ENCODE measurements around the gene MBOAT2.

The MBOAT2 gene

GRCh38 chr2:9033385-9034168, 30.1 kb upstream of the MBOAT2 start:
- no peak overlapping the region for H3K4me2 ChIP-seq (ENCODE audit: low read length)
- no peaks in the 10 kb centered on the region for H3K9me2 ChIP-seq (replicated peaks; ENCODE audit: control insufficient read depth, low read length)
- H4K20me1 ChIP-seq (ENCODE audit: control insufficient read depth, insufficient read depth, low read depth, low read length): no peaks in the 10 kb centered on the region
- H3K4me3 ChIP-seq (ENCODE audit: low read length): no peak overlapping the region
- no peaks in the 10 kb centered on the region for H3K4me1 ChIP-seq (ENCODE audit: control insufficient read depth, low read length)
- no peak overlapping the region for H3K27ac ChIP-seq (ENCODE audit: low read depth, low read length)
- H3K79me2 ChIP-seq (ENCODE audit: control insufficient read depth, low read length): no peaks in the 10 kb centered on the region
- no peak for TF ChIP-seq EZH2phosphoT487 (IDR thresholded peaks at IDR 0.05; ENCODE audit: borderline replicate concordance, low read length)
- TF ChIP-seq, protein P1, sequence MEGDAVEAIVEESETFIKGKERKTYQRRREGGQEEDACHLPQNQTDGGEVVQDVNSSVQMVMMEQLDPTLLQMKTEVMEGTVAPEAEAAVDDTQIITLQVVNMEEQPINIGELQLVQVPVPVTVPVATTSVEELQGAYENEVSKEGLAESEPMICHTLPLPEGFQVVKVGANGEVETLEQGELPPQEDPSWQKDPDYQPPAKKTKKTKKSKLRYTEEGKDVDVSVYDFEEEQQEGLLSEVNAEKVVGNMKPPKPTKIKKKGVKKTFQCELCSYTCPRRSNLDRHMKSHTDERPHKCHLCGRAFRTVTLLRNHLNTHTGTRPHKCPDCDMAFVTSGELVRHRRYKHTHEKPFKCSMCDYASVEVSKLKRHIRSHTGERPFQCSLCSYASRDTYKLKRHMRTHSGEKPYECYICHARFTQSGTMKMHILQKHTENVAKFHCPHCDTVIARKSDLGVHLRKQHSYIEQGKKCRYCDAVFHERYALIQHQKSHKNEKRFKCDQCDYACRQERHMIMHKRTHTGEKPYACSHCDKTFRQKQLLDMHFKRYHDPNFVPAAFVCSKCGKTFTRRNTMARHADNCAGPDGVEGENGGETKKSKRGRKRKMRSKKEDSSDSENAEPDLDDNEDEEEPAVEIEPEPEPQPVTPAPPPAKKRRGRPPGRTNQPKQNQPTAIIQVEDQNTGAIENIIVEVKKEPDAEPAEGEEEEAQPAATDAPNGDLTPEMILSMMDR (IDR thresholded peaks at IDR 0.05; ENCODE audit: low read depth, low read length, poor library complexity, severe bottlenecking): no peak
- no peaks in the 10 kb centered on the region for H3F3A ChIP-seq (ENCODE audit: control insufficient read depth, insufficient read depth)
- peaks cover 19% of the 10 kb centered on the region for H3K27me3 ChIP-seq (ENCODE audit: control insufficient read depth, low read length)
- no peaks in the 10 kb centered on the region for H3K9me3 ChIP-seq (ENCODE audit: control insufficient read depth, insufficient read depth, low read length)
- no peaks in the 10 kb centered on the region for H3K36me3 ChIP-seq (ENCODE audit: control insufficient read depth, low read length)

- Histone ChIP-seq H3K36me3 (ENCODE audit: control insufficient read depth, low read length) (no peaks in the 10 kb centered on the region), H4K20me1 (ENCODE audit: control insufficient read depth, insufficient read depth, low read depth, low read length) (no peaks in the 10 kb centered on the region), H3K9me2 (replicated peaks; ENCODE audit: control insufficient read depth, low read length) (no peaks in the 10 kb centered on the region), H3K27me3 (ENCODE audit: control insufficient read depth, low read length) (peaks cover 19% of the 10 kb centered on the region), H3K9me3 (ENCODE audit: control insufficient read depth, insufficient read depth, low read length) (no peaks in the 10 kb centered on the region), H3K4me3 (ENCODE audit: low read length) (no peak overlapping the region), H3K79me2 (ENCODE audit: control insufficient read depth, low read length) (no peaks in the 10 kb centered on the region), H3K4me2 (ENCODE audit: low read length) (no peak overlapping the region), H3K4me1 (ENCODE audit: control insufficient read depth, low read length) (no peaks in the 10 kb centered on the region), H3F3A (ENCODE audit: control insufficient read depth, insufficient read depth) (no peaks in the 10 kb centered on the region), H3K27ac (ENCODE audit: low read depth, low read length) (no peak overlapping the region)
- no peak for TF ChIP-seq EZH2phosphoT487 (IDR thresholded peaks at IDR 0.05; ENCODE audit: borderline replicate concordance, low read length)
- TF ChIP-seq, protein P1 (IDR thresholded peaks at IDR 0.05; ENCODE audit: low read depth, low read length, poor library complexity, severe bottlenecking): no peak
Observed at GRCh38 chr2:9032536-9033255, 29.2 kb upstream of the MBOAT2 start.

- Histone ChIP-seq H3F3A (ENCODE audit: control insufficient read depth, insufficient read depth) (no peaks in the 10 kb centered on the region), H3K9me2 (replicated peaks; ENCODE audit: control insufficient read depth, low read length) (no peaks in the 10 kb centered on the region), H3K4me2 (ENCODE audit: low read length) (no peak overlapping the region), H3K79me2 (ENCODE audit: control insufficient read depth, low read length) (no peaks in the 10 kb centered on the region), H4K20me1 (ENCODE audit: control insufficient read depth, insufficient read depth, low read depth, low read length) (no peaks in the 10 kb centered on the region), H3K27me3 (ENCODE audit: control insufficient read depth, low read length) (peaks cover 19% of the 10 kb centered on the region), H3K27ac (ENCODE audit: low read depth, low read length) (no peak overlapping the region), H3K4me3 (ENCODE audit: low read length) (no peak overlapping the region), H3K4me1 (ENCODE audit: control insufficient read depth, low read length) (no peaks in the 10 kb centered on the region), H3K9me3 (ENCODE audit: control insufficient read depth, insufficient read depth, low read length) (no peaks in the 10 kb centered on the region), H3K36me3 (ENCODE audit: control insufficient read depth, low read length) (no peaks in the 10 kb centered on the region)
- TF ChIP-seq, protein P1 (IDR thresholded peaks at IDR 0.05; ENCODE audit: low read depth, low read length, poor library complexity, severe bottlenecking): no peak
- TF ChIP-seq EZH2phosphoT487 (IDR thresholded peaks at IDR 0.05; ENCODE audit: borderline replicate concordance, low read length): no peak
Observed at GRCh38 chr2:9032121-9032520, 28.6 kb upstream of the MBOAT2 start.
